DOHH2 (cell line): ENCODE results near the gene NASP.

Experiments used
- H3F3A ChIP-seq: fragments of 200-600 bp; sonication (generic), shearing (Covaris generic); 2 replicates; pipeline ENCODE4 v1.6.0; 2016; ENCODE audit warnings: antibody characterized with exemption, mild to moderate bottlenecking; ENCODE audit not compliant: control insufficient read depth, insufficient read depth
- H3K27ac ChIP-seq: fragments of 200-600 bp; sonication (generic); 2 replicates; pipeline ENCODE4 v1.5.1; 2014; ENCODE audit warnings: low read depth, mild to moderate bottlenecking, low read length, moderate library complexity
- H3K27me3 ChIP-seq: fragments of 200-600 bp; sonication (generic); 2 replicates; pipeline ENCODE4 v1.6.1; 2014; ENCODE audit warnings: mild to moderate bottlenecking, low read length, mixed read lengths; ENCODE audit not compliant: control insufficient read depth
- H3K36me3 ChIP-seq: fragments of 200-600 bp; sonication (generic); 2 replicates; pipeline ENCODE4 v1.6.1; 2014; ENCODE audit warnings: mild to moderate bottlenecking, low read length, moderate library complexity, mixed read lengths; ENCODE audit not compliant: control insufficient read depth
- H3K4me1 ChIP-seq: fragments of 200-600 bp; sonication (generic); 2 replicates; pipeline ENCODE4 v1.6.1; 2014; ENCODE audit warnings: mild to moderate bottlenecking, low read length, mixed read lengths; ENCODE audit not compliant: control insufficient read depth
- H3K4me2 ChIP-seq: fragments of 200-600 bp; sonication (generic); 2 replicates; pipeline ENCODE4 v1.6.0; 2014; ENCODE audit warnings: mild to moderate bottlenecking, low read length, moderate library complexity
- H3K4me3 ChIP-seq: fragments of 200-600 bp; sonication (generic); 2 replicates; pipeline ENCODE4 v1.5.1; 2014; ENCODE audit warnings: mild to moderate bottlenecking, low read length, mixed read lengths
- H3K79me2 ChIP-seq: fragments of 200-600 bp; sonication (generic); 2 replicates; pipeline ENCODE4 v1.6.1; 2014; ENCODE audit warnings: mild to moderate bottlenecking, low read length, mixed read lengths; ENCODE audit not compliant: control insufficient read depth
- H3K9me2 ChIP-seq: fragments of 200-600 bp; sonication (generic); replicated peaks from 2 replicates; pipeline ENCODE4 v1.6.1; 2014; ENCODE audit warnings: mild to moderate bottlenecking, low read length, mixed read lengths; ENCODE audit not compliant: control insufficient read depth
- H3K9me3 ChIP-seq: fragments of 200-600 bp; sonication (generic); 2 replicates; pipeline ENCODE4 v1.6.1; 2014; ENCODE audit warnings: antibody characterized with exemption, low read length, mixed read lengths; ENCODE audit not compliant: control insufficient read depth, insufficient read depth
- H4K20me1 ChIP-seq: fragments of 200-600 bp; sonication (generic); 2 replicates; pipeline ENCODE4 v1.6.0; 2014; ENCODE audit warnings: low read depth, mild to moderate bottlenecking, antibody characterized with exemption, low read length, moderate library complexity; ENCODE audit not compliant: control insufficient read depth, insufficient read depth
- CTCF ChIP-seq: fragments of 200-600 bp; sonication (generic); IDR thresholded peaks from one replicate; pipeline ENCODE4 v1.5.1; 2014; ENCODE audit warnings: antibody characterized with exemption, mild to moderate bottlenecking, low read depth, low read length; ENCODE audit not compliant: poor library complexity, severe bottlenecking
- EZH2phosphoT487 ChIP-seq: fragments of 200-600 bp; sonication (generic); IDR thresholded peaks from 2 replicates; pipeline ENCODE4 v1.6.1; 2017; ENCODE audit warnings: borderline replicate concordance, mild to moderate bottlenecking, antibody characterized with exemption, low read length, moderate library complexity, mixed read lengths

Gene NASP

GRCh38 chr1:45585110-45585426, 1.2 kb downstream of the NASP start:
- TF ChIP-seq CTCF (no peak), EZH2phosphoT487 (no peak)
- H4K20me1 ChIP-seq: peaks cover 42% of the 10 kb centered on the region
- H3K4me1 ChIP-seq: peaks cover 58% of the 10 kb centered on the region
- no peaks in the 10 kb centered on the region for H3K9me2 ChIP-seq
- H3K9me3 ChIP-seq: no peaks in the 10 kb centered on the region
- no peaks in the 10 kb centered on the region for H3K27me3 ChIP-seq
- H3K4me2 ChIP-seq: peak overlapping the region; percentile 94
- peaks cover 66% of the 10 kb centered on the region for H3K79me2 ChIP-seq
- peaks cover 9% of the 10 kb centered on the region for H3F3A ChIP-seq
- peak overlapping the region; percentile 94 for H3K4me3 ChIP-seq
- H3K36me3 ChIP-seq: peaks cover 57% of the 10 kb centered on the region
- peak overlapping the region; percentile 89; the same call in 1 of the 2 replicates for H3K27ac ChIP-seq

- Histone ChIP-seq H3K27me3 (no peaks in the 10 kb centered on the region), H3F3A (peaks cover 11% of the 10 kb centered on the region), H3K4me1 (peaks cover 58% of the 10 kb centered on the region), H3K9me2 (no peaks in the 10 kb centered on the region), H3K36me3 (peaks cover 61% of the 10 kb centered on the region), H4K20me1 (peaks cover 44% of the 10 kb centered on the region), H3K4me2 (peak overlapping the region; percentile 94), H3K9me3 (no peaks in the 10 kb centered on the region), H3K4me3 (peak overlapping the region; percentile 94), H3K27ac (no peak overlapping the region), H3K79me2 (peaks cover 72% of the 10 kb centered on the region)
- TF ChIP-seq EZH2phosphoT487: no peak
- TF ChIP-seq CTCF: no peak
These were observed 1.7 kb downstream of the NASP start for GRCh38 chr1:45585496-45586075.

GRCh38 chr1:45586769-45587168, 2.9 kb downstream of the NASP start:
- Histone ChIP-seq H3K36me3 (peaks cover 70% of the 10 kb centered on the region), H3K4me2 (peak overlapping the region; percentile 94), H3K4me3 (peak overlapping the region; percentile 94), H3K27ac (no peak overlapping the region), H3K27me3 (no peaks in the 10 kb centered on the region), H3K4me1 (peaks cover 53% of the 10 kb centered on the region), H3F3A (peaks cover 14% of the 10 kb centered on the region), H3K9me3 (no peaks in the 10 kb centered on the region), H3K9me2 (no peaks in the 10 kb centered on the region), H3K79me2 (peaks cover 83% of the 10 kb centered on the region), H4K20me1 (peaks cover 49% of the 10 kb centered on the region)
- no peak for TF ChIP-seq CTCF
- no peak for TF ChIP-seq EZH2phosphoT487
